Stomach (tissue), 4 donors: ENCODE measurements around the gene RELN.

ENCODE experiments used
- EP300 ChIP-seq: sonication (generic); formaldehyde crosslinking; IDR thresholded peaks from one replicate; pipeline ENCODE4 v1.6.1; 2017; ENCODE audit warnings: antibody characterized with exemption
- POLR2A ChIP-seq, 4 donors: fragments of 450-650 bp; IDR thresholded peaks; one replicate each; pipeline ENCODE4 v1.6.1; 2016; ENCODE audit warnings: antibody characterized with exemption in 4 of 4, control low read depth in 2 of 4, mild to moderate bottlenecking in 1 of 4, moderate library complexity in 1 of 4
- POLR2AphosphoS5 ChIP-seq, 3 donors: sonication (generic); formaldehyde crosslinking; IDR thresholded peaks; one replicate each; pipeline ENCODE4 v1.6.1; 2016; ENCODE audit warnings: antibody characterized with exemption in 3 of 3
- TF ChIP-seq, protein P1 (sequence below), 7 experiments: fragments of 450-650 bp in 4 of 7; fragments of 200-600 bp in 3 of 7; sonication (generic) in 3 of 7; IDR thresholded peaks; one replicate each; pipeline ENCODE4 v1.5.1; 2016 to 2019; ENCODE audit warnings: antibody characterized with exemption in 7 of 7, control low read depth in 2 of 7, mild to moderate bottlenecking in 1 of 7

DNA sequence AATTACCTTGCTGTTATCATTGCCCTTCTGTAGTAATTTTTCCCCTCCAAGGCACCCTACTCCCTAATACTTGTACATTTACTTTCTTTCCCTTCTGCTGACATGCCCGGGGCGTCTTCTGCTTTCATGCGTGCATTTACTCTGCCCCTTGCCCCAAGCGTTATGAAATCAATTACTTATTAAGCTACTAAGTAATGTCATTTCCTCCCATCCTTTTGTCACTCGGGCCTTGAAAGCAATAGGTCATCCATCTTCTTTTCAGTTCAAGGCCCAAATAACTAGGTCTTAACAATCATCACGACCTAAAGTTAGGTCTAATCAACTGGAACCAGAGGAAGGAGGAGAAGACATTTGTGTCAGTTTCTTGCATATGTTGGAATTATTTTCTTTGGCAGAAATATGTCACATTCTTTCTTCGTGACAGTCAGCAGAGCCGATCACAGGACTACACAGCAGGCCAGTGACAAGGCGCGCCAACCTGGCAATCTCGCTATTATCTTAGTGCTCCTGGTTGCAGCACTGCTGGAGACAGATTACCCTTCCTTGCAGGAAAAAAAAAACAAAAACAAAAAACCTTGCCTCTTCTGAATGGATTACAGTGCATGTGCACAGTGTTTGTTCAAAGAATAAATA lies 179.2 kb downstream of the RELN start:
- TF ChIP-seq EP300 (no peak), POLR2A (IDR thresholded peaks at IDR 0.05) (no peak), POLR2AphosphoS5 (IDR thresholded peaks at IDR 0.05) (no peak)
- TF ChIP-seq, protein P1, sequence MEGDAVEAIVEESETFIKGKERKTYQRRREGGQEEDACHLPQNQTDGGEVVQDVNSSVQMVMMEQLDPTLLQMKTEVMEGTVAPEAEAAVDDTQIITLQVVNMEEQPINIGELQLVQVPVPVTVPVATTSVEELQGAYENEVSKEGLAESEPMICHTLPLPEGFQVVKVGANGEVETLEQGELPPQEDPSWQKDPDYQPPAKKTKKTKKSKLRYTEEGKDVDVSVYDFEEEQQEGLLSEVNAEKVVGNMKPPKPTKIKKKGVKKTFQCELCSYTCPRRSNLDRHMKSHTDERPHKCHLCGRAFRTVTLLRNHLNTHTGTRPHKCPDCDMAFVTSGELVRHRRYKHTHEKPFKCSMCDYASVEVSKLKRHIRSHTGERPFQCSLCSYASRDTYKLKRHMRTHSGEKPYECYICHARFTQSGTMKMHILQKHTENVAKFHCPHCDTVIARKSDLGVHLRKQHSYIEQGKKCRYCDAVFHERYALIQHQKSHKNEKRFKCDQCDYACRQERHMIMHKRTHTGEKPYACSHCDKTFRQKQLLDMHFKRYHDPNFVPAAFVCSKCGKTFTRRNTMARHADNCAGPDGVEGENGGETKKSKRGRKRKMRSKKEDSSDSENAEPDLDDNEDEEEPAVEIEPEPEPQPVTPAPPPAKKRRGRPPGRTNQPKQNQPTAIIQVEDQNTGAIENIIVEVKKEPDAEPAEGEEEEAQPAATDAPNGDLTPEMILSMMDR (IDR thresholded peaks at IDR 0.05), result no peak
